Transverse colon (tissue), 4 donors: ENCODE data around the gene DTNBP1. TPM values are rescaled to one million over a fixed set of nuclear protein-coding genes. Genes with fewer than 3 reads are reported as not detected.

ENCODE experiments used
- DNase-seq: peaks from one replicate; pipeline ENCODE4 v3.0.0-alpha.2; 2019
- H3K27ac ChIP-seq, 4 donors: fragments of 200-600 bp; sonication (generic); 2 replicates each; pipeline ENCODE4 v1.5.1; 2016 to 2018; ENCODE audit warnings: inconsistent platforms in 4 of 4
- H3K27me3 ChIP-seq: fragments of 200-600 bp; sonication (generic); 2 replicates; pipeline ENCODE4 v1.5.1; 2017; ENCODE audit warnings: inconsistent platforms
- H3K36me3 ChIP-seq, 4 donors: fragments of 200-600 bp; sonication (generic); 2 replicates each; pipeline ENCODE4 v1.5.1; 2017 to 2019; ENCODE audit warnings: inconsistent platforms in 4 of 4
- H3K4me1 ChIP-seq, 4 donors: fragments of 200-600 bp; sonication (generic); 2 replicates each; pipeline ENCODE4 v1.5.1; 2017 to 2020; ENCODE audit warnings: inconsistent platforms in 4 of 4
- H3K4me3 ChIP-seq, 4 donors: fragments of 200-600 bp; sonication (generic); 1 replicate in 1 of 4; 2 replicates in 3 of 4; pipeline versions ENCODE4 v1.5.1 to v1.6.1; 2017 to 2019; ENCODE audit warnings: inconsistent platforms in 4 of 4
- H3K9me3 ChIP-seq, 2 donors: fragments of 200-600 bp; sonication (generic); 2 replicates each; pipeline ENCODE4 v1.5.1; 2017 to 2019; ENCODE audit warnings: inconsistent platforms in 2 of 2
- EP300 ChIP-seq: sonication (generic); formaldehyde crosslinking; IDR thresholded peaks from one replicate; pipeline ENCODE4 v1.6.1; 2017; ENCODE audit warnings: antibody characterized with exemption, low read depth
- POLR2A ChIP-seq: fragments of 450-650 bp; IDR thresholded peaks from one replicate; pipeline ENCODE4 v1.6.1; 2016; ENCODE audit warnings: antibody characterized with exemption, mild to moderate bottlenecking, moderate library complexity
- POLR2AphosphoS5 ChIP-seq, 3 donors: sonication (generic); formaldehyde crosslinking; IDR thresholded peaks; one replicate each; pipeline ENCODE4 v1.6.1; 2016; ENCODE audit warnings: antibody characterized with exemption in 3 of 3
- WGBS, 2 donors: methylation state at CpG; one replicate each; pipeline ENCODE4 v1.1.5; 2018; ENCODE audit warnings: low coverage in 1 of 2; 5-methylcytosine and 5-hydroxymethylcytosine counted together
- in situ Hi-C, 4 donors: fragments of 200-750 bp; cut with MboI; loops; one replicate each; pipeline versions ENCODE4 v1.15.0 to v1.15.1; 2017; ENCODE audit warnings: low sequenced_read_pairs in 3 of 4, low pct_ligation_motif_present in 1 of 4, low pct_unique_long_range_greater_than_20kb in 1 of 4
- intact Hi-C: fragments of 100-400 bp; cut with DNase I; formaldehyde crosslinking; loops from one replicate; pipeline ENCODE4 v1.15.1; 2023; ENCODE audit warnings: low total_unique reads
- total RNA-seq, 4 donors: library from RNA; depleted of rRNA; stranded (reverse); fragments of >200 nt; gene quantifications; one replicate each; pipeline ENCODE4 v1.1.0, GENCODE V29; 2016
- TF ChIP-seq, protein P1 (sequence below), 5 experiments: fragments of 200-600 bp in 3 of 5; fragments of 450-650 bp in 2 of 5; sonication (generic) in 3 of 5; IDR thresholded peaks; 1 replicate in 2 of 5; 2 replicates in 3 of 5; pipeline ENCODE4 v1.5.1; 2016 to 2017; ENCODE audit warnings: antibody characterized with exemption in 5 of 5, inconsistent platforms in 3 of 5, mild to moderate bottlenecking in 2 of 5, moderate library complexity in 1 of 5

Gene DTNBP1
- total RNA-seq, 4 donors from 2014 or later: 6.0 to 20.3 (median 16.0) TPM

DNA sequence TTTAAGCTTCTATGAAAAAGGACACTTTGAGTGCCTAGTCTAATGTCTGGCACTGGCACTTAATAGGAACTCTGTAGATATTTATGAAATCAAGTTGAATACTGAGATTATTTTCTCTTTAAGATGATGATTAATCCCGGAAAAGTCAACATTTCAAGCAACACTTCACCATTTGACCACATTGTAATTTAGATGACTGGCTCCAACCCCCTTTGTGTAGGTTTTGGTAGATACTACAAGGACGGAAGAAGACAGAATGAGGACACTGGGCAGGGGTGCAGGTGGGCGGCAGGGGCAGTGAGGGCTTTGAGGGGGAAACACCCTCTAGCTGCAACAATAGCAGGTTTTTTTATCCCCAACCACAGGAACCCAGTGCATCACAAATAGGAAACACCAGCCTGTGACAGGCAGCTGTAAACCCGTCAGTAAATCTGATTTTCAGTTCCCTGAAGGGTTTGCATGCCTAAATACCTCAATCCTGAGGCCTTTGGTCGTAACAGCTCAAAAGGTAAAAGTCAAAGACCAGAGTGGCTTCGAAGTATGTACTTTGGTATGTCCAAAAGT, 4.6 kb downstream of the DTNBP1 start:
- Histone ChIP-seq H3K27ac (no peak overlapping the region), H3K4me1 (peaks cover 5 to 18% (median 13%) of the 10 kb centered on the region in 4 donors), H3K9me3 (no peaks in the 10 kb centered on the region), H3K36me3 (no peaks in the 10 kb centered on the region), H3K27me3 (no peaks in the 10 kb centered on the region), H3K4me3 (no peak overlapping the region)
- 79 to 89% methylated on average over 6 of the region's 6 CpGs for WGBS, 2 donors
- TF ChIP-seq POLR2A: no peak
- no peak for TF ChIP-seq POLR2AphosphoS5 (IDR thresholded peaks at IDR 0.05)
- TF ChIP-seq EP300: no peak
- TF ChIP-seq, protein P1, sequence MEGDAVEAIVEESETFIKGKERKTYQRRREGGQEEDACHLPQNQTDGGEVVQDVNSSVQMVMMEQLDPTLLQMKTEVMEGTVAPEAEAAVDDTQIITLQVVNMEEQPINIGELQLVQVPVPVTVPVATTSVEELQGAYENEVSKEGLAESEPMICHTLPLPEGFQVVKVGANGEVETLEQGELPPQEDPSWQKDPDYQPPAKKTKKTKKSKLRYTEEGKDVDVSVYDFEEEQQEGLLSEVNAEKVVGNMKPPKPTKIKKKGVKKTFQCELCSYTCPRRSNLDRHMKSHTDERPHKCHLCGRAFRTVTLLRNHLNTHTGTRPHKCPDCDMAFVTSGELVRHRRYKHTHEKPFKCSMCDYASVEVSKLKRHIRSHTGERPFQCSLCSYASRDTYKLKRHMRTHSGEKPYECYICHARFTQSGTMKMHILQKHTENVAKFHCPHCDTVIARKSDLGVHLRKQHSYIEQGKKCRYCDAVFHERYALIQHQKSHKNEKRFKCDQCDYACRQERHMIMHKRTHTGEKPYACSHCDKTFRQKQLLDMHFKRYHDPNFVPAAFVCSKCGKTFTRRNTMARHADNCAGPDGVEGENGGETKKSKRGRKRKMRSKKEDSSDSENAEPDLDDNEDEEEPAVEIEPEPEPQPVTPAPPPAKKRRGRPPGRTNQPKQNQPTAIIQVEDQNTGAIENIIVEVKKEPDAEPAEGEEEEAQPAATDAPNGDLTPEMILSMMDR (IDR thresholded peaks at IDR 0.05): no peak
- intact Hi-C loops: no loop called here
- no peak for DNase-seq
- in situ Hi-C loops: no loop called here

DNA sequence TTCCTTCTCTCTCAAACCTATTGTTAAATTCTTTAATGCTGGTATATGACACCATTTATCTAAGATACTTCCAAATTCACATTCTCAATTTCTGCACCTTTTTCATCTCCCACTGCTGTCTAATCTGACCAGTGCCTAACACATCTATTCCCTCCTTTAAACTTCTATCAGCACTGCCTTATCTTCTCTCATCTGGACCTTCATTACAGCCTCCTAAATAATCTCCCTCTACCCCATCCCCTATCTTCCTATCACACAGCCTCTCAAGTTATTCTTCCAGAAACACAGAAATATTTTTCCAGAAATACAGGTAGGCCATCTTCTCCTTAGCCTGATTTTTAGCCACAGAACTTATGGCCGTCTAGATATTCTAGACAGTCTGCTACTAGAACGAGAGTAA, 5.5 kb downstream of the DTNBP1 start:
- intact Hi-C loops (no loop called here), in situ Hi-C loops (no loop called here)
- no peak for DNase-seq
- Histone ChIP-seq H3K4me3 (no peak overlapping the region), H3K4me1 (peaks cover 5 to 15% (median 10%) of the 10 kb centered on the region in 4 donors), H3K27me3 (no peaks in the 10 kb centered on the region), H3K36me3 (no peaks in the 10 kb centered on the region), H3K27ac (no peak overlapping the region), H3K9me3 (no peaks in the 10 kb centered on the region)
- WGBS, 2 donors: 93 to 100% methylated on average over 2 of the region's 2 CpGs
- no peak for TF ChIP-seq POLR2A
- TF ChIP-seq, protein P1 (IDR thresholded peaks at IDR 0.05): no peak
- TF ChIP-seq EP300: no peak
- no peak for TF ChIP-seq POLR2AphosphoS5 (IDR thresholded peaks at IDR 0.05)

DNA sequence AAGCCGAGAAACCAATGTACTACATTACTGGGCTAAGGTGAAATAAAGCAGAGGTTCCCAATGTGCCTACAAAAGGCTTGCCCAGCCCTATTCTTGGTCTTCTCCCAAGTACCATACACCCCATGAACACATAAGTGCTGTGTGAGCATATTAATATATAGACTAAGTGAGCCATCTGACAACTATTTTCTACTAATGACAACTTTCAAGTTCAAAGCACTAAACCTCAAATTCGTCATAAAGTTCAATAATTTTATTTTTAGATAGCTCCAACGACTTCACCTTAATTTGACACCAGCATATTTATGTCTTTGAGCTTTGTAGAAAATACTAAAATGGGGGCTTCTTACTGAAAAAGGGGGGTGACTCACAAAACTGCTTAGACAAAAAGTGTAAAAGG, 6.7 kb downstream of the DTNBP1 start:
- H3K36me3 ChIP-seq: no peaks in the 10 kb centered on the region
- TF ChIP-seq, protein P1 (IDR thresholded peaks at IDR 0.05): no peak
- TF ChIP-seq EP300: no peak
- TF ChIP-seq POLR2AphosphoS5 (IDR thresholded peaks at IDR 0.05): no peak
- no peak for TF ChIP-seq POLR2A
- no peaks in the 10 kb centered on the region for H3K9me3 ChIP-seq
- H3K4me3 ChIP-seq: no peak overlapping the region
- DNase-seq: no peak
- 80 to 81% methylated on average over 3 of the region's 3 CpGs for WGBS, 2 donors
- H3K27me3 ChIP-seq: no peaks in the 10 kb centered on the region
- H3K27ac ChIP-seq: no peak overlapping the region
- peaks cover 0 to 7% (median under 1%) of the 10 kb centered on the region in 4 donors for H3K4me1 ChIP-seq
- intact Hi-C loops (no loop called here), in situ Hi-C loops (no loop called here)

DNA sequence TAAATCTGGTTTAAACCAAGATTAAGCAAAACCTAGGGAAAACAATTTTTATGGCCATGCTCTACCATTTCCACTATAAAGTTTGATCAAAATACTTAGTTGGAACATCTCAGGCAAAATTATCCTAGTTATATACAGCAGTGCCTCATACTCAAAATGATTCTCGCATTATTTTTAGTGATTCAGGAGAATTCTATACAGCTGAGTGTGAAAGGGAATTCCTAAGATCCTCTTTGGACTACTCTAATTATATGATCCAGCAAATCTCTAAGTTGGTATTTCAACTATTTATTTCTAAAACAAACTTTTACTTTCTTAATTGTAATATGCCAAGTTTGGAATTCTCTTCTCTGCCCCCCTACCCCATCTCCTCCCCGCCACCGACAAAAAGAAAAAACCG, 8.6 kb downstream of the DTNBP1 start:
- Histone ChIP-seq H3K9me3 (no peaks in the 10 kb centered on the region), H3K27ac (no peak overlapping the region), H3K4me1 (peaks cover 0 to 5% (median 0%) of the 10 kb centered on the region in 4 donors), H3K4me3 (no peak overlapping the region), H3K36me3 (peaks cover 0 to 12% (median 1%) of the 10 kb centered on the region in 4 donors), H3K27me3 (no peaks in the 10 kb centered on the region)
- no peak for DNase-seq
- in situ Hi-C loops (no loop called here), intact Hi-C loops (no loop called here)
- 78 to 83% methylated on average over 4 of the region's 4 CpGs for WGBS, 2 donors
- TF ChIP-seq EP300: no peak
- no peak for TF ChIP-seq POLR2A
- TF ChIP-seq, protein P1 (IDR thresholded peaks at IDR 0.05): no peak
- no peak for TF ChIP-seq POLR2AphosphoS5 (IDR thresholded peaks at IDR 0.05)
